ENCODE data around the gene VWDE.
"Not testable (repeated sequence)": the region's sequence is repeated elsewhere in the genome, so short reads cannot be mapped to it uniquely, and the experiment has no call there.

VWDE gene

DNA sequence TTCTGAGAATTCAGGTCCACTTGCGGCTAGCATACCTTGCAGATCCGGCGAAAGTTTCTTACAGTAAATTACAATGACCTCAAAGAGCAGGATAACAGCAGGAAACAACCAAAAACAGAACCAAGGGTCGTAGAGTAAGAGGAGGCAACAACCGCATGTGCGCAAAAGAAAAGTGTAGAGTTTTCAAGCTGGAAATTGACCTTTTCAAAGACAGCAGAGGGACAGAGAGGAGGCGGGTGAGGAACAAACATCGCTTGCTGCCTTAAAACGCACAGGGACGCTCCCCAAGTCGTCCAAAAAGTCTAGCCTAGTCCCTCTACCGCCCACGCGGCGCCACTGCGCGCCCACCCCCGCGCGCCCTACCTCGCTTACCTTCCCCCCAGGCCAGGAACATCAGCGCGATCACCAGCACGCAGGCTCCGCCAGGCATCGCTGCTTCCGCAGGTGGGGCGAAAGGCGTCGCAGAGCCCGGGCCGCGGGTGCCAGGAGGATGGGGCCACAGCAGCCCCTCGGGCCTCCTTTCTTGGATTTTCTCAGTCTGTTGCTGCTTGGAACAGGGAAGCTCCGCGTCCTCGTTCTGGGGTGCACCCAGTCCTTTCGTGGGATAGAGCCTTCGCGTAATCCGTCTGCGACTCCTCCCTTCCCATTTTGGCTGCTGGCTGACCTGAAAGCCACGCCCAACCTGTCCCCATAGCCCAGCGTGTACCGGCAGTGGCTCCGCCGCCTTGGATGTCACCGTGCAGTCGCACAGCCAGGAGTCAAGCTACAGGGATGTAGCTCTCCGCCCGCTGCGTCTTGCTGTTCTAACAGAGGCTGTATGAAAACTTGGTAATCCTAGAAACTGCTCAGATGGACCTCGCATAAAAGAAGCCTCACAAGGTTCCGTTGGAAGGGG is at the start of gene VWDE:
Gene VWDE (minus strand): TSS at position 579 of the 895 bp plus-strand sequence. CDS start 149 bp downstream, at position 430.
- DNase-seq, result peak; percentile 87

DNA sequence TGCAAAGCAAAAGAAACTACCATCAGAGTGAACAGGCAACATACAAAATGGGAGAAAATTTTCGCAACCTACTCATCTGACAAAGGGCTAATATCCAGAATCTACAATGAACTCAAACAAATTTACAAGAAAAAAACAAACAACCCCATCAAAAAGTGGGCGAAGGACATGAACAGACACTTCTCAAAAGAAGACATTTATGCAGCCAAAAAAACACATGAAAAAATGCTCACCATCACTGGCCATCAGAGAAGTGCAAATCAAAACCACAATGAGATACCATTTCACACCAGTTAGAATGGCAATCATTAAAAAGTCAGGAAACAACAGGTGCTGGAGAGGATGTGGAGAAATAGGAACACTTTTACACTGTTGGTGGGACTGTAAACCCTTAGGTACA is 49.5 kb upstream of the VWDE start:
- not testable (repeated sequence) for DNase-seq

DNA sequence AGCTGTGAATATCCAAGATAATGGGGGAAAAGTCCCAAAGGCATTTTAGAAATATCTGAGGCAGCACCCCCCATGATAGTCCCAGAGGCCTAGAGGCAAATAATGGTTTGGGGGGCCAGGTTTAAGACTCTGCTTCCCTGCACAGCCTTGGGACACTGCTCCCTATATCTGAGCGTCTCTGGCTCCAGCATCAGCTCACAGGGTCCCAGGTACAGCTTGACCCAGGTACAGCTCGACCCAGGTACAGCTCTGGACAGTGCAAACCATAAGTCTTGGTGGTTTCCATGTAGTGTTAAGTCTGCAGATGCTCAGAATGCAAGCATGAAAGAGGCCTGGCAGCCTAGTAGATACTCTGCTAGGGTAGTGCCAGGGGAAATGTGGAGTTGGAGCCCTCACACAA is 47.0 kb upstream of the VWDE start:
- no peak for DNase-seq

DNA sequence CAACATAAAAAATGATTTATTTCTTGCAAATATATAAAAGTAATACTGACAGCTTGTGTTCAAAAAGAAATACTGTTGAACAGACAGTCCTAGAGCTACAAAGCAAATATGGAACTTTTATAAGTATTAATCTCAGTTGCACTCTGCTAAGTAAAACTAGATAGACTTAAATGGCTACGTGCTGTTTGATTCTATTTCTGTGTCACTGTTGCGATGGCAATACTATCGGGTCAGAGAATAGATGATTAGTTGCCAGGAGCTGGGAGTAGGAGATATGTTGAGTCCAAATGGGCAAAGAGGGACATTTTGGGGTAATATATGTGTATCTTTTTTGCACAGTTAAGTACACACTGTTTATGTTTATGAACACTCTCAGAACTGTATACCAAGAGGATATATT is 41.1 kb upstream of the VWDE start:
- DNase-seq, result no peak

DNA sequence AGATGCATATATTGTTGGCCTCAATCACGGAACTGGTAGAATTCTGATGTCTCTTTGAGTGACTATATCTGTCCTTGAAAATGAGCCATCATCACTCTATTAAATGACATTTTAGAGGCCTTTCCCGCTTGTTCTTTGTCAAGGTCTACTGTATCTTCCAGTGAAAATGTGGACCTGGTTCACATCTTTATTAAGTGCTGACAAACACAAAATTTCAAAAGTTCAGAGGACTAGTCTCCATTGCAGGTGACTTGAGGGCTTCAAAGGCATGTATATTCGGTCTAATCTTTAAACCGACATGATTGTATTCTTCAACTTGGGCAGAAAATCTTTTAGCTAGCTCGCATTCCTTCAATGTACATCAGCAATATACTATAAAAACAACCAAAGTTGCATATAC is 36.6 kb upstream of the VWDE start:
- no peak for DNase-seq

DNA sequence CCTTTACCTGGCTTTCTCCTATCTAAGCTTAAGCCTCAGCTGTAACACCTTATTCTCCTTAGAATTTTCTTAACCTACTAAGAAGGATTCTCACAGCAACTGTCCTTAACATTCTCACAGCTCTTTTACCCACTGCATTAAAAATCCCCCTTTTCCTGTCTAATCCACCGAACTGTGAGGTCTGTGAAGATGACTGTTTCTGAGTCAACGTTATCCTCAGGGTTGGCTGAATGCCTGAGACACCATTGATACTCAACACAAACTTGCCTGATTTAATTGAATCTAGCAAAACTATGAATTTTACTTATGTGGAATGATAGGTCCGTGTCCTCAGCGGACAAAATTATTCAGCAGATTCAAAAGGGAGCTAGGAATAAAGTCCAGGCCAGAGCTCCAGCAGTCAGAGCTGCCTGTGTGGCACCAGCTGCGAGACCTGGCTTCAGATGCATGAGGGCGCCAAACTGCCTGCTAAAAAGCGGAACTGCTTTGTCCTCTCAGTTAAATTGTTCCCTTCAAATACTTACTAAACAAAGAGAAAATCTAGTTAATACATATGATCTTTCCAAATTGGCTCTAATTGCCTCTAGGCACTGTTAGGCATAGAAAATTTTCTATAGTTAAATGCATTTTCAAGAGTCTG is 33.4 kb upstream of the VWDE start:
- DNase-seq, result peak; percentile 83

DNA sequence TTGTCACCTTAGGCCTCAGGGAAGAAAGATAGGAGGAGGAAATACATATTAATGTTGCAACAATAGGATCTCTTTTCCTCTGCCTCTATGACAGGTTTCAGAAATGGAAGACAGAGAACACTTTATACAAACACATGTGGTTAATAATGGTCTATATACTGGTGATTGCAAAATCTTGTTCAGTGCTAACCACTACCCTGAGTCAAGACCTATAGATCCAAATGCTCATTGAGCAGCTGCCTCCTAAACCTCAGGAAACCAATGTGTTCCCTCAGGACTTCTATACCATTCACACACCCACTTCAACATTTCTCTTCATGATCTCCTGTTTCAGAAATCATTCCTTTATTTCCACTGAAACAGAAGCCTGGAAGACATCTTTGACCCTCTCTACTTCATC is 32.5 kb upstream of the VWDE start:
- no peak for DNase-seq

DNA sequence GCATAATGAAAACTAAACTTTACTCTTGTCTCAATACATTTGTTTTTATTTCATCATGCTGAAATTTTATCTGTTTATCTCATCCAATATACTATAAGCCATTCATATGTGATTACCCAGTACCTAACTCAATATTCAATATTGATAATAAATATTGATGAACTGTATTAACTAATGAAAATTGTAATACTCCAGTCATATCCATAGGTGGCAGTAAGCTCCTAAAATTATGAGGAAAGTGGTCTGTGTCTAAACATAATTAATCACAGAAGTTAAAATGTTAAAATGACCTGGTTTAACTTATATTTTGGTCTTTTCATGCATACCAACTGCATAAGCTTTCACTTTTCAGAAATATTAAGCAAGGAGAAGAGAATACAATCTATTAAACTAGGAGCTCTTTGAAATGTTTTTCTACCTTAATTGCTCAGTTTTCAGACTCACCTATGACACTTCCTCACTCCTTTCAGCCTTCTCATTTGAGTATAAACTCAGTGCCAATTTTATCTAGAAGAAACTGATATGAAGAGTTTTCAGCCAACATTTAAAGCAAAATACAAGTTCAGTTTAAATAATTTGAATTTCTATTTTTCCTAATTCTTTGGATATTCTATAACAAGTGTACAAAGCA is 30.5 kb upstream of the VWDE start:
- DNase-seq, result no peak

DNA sequence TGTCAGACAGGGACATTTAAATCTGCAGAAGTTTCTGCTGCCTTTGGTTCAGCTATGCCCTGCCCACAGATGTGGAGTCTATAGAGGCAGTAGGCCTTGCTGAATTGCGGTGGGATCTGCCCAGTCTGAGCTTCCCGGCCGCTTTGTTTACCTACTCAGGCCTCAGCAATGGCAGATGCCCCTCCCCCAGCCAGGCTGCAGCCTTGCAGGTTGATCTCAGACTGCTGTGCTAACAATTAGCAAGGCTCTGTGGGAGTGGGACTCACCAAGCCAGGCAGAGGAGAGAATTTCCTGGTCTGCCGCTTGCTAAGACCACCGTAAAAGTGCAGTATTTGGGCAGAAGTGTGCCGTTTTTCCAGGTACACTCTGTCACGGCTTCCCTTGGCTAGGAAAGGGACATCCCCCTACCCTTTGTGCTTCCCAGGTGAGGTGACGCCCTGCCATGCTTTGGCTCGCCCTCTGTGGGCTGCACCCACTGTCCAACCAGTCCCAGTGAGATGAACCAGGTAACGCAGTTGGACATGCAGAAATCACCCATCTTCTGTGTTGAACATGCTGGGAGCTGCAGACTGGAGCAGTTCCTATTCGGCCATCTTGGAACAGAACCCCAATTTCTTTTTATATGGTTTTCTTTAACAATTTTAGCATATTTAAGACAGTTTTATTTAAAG is 28.4 kb upstream of the VWDE start:
- no peak for DNase-seq

DNA sequence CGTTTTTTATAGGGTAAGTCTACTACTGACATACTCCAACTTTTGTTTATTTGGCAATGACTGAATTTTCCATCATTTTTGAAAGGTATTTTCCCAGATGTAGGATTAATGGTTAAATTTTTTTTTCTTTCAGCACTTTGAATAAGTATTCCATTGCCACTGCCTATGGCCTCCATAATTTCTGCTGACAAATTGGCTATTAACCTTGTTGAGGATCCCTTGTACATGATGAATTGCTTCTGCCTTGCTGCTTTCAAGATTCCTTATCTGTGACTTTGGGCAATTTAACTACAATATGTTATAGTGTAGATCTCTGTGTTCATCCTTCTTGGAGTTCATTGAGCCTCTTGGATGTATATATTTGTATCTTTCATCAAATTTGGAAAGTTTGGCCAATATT is 21.6 kb upstream of the VWDE start:
- no peak for DNase-seq

DNA sequence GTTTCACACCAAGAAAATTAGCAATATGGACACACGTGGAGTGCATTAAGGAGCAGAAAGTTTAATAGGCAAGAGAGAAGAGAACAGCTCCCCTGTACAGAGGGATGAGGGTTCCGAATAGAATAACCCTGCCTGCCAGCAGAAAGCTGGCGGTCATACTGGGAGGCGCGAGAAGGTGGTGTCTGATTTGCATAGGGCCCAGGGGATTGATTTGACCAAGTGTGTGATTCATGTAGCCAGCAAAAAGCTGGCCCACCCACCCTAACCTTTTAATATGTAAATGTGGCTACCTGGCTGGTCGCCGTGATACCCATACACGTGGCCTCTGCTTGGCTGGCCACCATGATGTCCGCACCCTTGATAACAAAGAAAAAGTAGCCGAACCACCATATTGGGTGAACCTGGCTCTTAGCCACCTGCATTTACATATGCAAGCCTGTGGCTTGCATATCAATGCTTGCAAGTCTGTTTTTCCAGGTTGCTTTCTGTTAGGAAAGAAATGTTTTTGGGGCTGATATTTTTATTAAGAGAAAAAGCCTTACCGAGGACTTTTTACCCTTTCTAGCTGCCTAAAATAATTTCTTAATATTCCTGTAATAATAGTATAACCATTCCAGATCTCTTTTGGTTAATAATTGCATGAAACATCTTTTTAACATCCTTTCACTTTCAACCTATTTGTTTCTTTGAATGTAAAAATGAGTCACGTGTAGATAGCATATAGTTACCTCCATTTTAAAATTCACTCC is 20.5 kb upstream of the VWDE start:
- DNase-seq, result no peak

DNA sequence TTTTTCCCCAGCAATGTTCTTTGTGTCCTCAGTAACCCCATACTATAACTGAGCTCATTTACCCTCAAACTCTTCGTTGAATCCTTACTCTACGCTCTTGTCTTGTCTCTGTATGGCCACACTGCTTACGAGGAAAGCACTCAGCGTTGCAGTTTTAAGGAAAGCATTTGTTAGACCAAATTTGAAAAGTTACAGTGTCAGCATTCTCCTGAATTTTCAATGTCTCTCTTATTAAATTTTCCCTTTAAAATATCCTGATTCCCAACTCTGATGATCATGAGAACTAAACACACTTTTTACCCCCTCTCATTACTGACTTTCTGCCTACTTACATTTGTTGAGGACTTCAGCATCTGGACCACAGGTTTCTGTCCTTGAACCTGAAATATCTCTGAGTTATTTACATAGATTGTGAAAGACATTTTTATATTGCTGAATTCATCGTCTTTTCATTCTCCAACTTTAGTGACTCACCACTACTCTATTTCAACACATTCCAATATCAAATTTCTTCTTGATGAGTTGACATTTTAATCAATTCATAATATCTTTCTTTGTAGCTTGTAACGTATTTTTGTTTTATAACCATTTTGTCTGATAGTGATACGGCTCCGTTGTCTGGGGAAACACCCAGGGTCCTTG is 19.8 kb upstream of the VWDE start:
- no peak for DNase-seq

DNA sequence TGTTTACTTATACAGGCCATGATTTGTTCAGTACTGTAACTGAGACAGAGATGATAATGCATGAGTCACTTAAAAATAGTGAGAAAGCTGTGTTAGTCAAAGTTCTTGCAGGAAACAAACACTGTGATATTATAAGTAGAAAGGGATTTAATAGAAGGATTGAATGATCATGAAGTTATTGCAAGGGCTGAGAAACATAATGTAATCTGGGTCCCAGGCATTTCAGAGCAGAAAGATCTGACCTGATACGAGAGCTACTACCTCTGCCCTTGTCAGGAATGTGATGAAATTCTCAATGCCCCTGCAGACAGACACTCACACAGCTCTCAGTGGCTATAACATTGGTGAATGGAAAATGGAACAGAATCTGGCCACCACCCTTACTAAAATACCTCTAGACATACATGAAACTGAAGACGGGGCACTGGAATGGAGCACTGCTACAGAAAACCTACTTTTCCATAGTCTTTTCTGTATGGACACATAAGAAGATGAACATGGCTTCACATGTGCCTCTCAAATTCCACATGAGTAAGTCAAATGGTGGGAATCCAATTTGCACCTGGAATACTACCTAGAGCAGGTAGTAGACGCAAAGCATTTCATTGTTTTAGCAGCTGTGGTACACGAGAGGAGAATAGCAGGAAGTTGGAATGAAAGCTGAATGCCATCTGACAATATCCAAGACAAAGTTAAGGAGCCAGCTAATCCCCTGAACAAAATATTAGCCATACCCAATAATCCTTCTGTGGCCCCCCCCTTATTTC is 19.1 kb upstream of the VWDE start:
- DNase-seq, result no peak

DNA sequence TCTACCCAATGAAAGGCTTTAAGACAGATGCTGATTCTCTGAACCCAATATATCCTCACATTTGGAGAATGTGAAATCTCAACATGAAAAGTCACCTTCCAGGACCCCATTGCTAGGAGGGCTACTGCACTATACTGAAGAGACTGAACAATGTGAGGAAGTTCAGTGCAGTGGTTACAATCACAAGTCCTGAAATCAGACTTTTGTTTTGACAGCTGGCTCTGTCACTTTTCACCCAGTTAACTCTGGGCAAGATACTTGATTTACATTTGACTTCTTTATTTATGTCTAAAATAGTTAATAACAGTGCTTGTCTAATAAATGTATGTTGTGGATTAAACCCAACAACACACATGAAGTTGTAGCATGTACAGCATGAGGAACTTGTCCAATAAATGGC is 14.8 kb upstream of the VWDE start:
- DNase-seq, result no peak

DNA sequence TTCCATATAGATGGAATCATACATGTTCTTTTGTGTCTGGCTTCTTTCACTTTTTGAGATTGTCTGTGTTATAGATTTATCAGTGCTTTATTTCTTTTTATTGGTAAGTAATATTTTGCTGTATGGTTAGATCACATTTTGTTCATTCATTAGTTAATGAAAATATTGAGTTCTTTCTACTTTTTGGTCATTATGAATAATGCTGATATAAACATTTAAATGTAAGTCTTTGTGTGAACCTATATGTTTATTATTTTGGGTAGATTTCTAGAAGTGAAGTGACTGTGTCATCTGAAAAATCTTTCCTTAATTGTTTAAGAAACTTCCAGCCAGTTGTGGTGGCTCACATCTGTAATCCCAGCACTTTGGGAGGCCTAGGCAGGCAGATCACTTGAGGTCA is 11.4 kb upstream of the VWDE start:
- no peak for DNase-seq

DNA sequence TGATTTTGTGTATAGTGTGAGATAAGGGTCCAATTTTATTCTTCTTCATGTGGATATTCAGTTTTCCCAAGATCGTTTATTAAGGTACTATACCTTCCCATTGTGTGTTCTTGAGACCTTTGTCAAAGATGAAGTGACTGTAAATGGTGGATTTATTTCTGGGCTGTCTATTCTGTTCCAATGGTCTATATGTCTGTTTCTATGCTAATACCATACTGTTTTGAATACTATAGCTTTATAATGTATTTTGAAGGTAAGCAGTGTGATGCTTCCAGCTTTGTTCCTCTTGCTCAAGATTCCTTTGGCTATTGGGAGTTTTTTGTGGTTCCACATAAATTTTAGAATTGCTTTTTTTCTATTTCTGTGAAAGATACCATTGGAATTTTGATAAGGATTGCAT is 8.7 kb upstream of the VWDE start:
- no peak for DNase-seq

DNA sequence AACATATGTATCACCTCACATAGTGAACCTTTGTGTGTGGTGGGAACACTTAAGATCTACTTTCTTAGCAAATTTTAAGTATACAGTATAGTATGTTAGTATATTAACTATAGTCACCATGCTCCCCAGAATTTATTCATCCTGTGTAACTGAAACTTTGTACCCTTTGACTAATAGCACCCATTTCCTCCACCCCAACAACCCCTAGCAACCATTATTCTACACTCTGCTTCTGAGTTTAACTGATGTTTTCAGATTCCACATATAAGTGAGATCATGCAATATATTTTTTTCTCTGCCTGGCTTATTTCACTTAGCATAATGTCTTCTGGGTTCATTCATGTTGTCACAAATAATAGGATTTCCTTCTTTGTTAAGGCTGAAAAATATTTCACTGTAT is 6.9 kb upstream of the VWDE start:
- no peak for DNase-seq

DNA sequence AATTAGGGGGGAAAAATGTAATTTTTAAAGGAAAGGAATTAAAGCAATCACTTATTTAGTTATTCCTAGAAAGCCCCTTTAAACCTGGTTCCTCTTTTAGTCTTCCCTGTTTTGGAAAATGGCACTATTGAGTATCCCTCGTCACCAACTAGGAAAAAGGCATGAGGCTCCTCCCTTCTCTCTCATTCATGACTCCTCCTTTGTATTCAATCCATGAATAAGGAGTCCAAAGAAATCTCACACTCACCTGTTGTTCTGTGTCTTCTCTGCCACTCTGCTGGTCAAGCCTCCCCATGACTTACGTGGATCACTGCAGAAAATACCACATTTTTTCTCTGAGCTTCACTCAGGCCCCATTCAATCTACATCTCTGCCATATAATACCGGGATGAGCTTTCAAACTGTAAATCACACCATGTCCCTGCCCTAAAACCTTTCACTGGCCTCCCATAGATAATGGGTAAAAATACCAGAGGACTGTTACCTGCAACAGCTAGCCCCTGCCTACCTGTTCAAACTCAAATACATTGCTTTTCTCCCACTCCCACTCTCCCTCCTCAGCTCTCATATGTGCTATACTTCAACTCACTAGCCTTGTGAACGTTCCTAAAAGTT is 5.5 kb upstream of the VWDE start:
- DNase-seq, result no peak

DNA sequence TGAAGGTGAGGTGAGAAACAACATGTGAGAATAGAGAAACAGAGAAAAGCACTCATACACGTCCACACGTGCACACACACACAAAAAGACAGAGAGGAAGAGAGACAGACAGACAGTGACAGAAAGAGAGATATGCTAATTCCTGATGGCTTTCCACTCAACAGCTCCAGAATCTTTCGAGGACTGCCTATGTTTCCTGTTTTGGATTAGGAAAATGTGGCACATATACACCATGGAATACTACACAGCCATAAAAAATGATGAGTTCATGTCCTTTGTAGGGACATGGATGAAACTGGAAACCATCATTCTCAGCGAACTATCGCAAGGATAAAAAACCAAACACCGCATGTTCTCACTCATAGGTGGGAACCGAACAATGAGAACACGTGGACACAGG is 4.0 kb upstream of the VWDE start:
- not testable (repeated sequence) for DNase-seq

DNA sequence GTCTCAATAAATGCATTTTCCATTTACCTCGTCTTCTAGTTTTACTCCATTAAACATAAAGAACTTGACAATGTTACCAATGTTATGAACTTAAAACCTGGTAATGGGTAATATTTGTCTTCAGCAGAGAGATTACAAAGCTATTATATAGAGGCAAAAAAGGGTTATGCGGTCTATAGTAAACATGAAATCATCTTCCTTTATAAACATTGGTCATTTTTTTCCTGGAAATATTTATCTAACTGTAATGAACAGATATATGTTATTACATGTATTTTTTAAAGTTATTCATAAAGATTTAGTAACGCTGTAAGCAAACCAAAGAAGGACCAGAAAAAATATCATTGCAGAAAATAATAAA is 1.3 kb downstream of the VWDE start:
- no peak for DNase-seq

All from COR-L47 (cell line).